Neural progenitor cell (in vitro differentiated cells): ENCODE results near the gene SNRNP70.
"Not testable (repeated sequence)": the region's sequence is repeated elsewhere in the genome, so short reads cannot be mapped to it uniquely, and the experiment has no call there.

Source experiments
- CTCF ChIP-seq: fragments of 200-600 bp; sonication (generic); IDR thresholded peaks from 2 replicates; pipeline ENCODE4 v1.5.1; 2017; ENCODE audit warnings: antibody characterized with exemption, mild to moderate bottlenecking
- EZH2 ChIP-seq: fragments of 200-600 bp; sonication (generic); IDR thresholded peaks from 2 replicates; pipeline ENCODE4 v1.6.1; 2017; ENCODE audit warnings: antibody characterized with exemption, mild to moderate bottlenecking, moderate library complexity
- EZH2phosphoT487 ChIP-seq: fragments of 200-600 bp; sonication (generic); IDR thresholded peaks from 2 replicates; pipeline ENCODE4 v1.6.1; 2017; ENCODE audit warnings: antibody characterized with exemption

DNA sequence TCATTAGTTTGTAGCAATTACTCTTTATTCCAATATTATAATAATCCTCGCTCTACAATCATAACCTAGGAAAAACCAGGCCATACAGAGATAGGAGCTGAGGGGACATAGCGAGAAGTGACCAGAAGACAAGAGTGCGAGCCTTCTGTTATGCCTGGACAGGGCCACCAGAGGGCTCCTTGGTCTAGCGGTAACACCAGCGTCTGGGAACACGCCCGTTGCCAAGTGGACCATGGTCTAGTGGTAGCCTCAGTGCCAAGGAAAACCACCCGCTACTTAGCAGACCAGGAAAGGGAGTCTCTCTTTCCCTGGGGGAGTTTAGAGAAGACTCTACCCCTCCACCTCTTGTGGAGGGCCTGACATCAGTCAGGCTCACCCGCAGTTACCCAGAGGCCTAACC is 10.4 kb upstream of the SNRNP70 start:
- TF ChIP-seq CTCF, result peak; percentile 64
- not testable (repeated sequence) for TF ChIP-seq EZH2, EZH2phosphoT487
